HepG2 (cell line): ENCODE measurements around the gene MMP24OS.

ENCODE experiments used
- ARHGAP35 ChIP-seq: sonication (generic); formaldehyde crosslinking; IDR thresholded peaks from 2 replicates; pipeline ENCODE4 v1.9.0; 2022; ENCODE audit warnings: mild to moderate bottlenecking, inconsistent platforms, moderate library complexity, missing genetic modification reagents, borderline replicate concordance
- CHD4 ChIP-seq: fragments of 200-600 bp; sonication (generic); IDR thresholded peaks from 2 replicates; pipeline ENCODE4 v1.7.0; 2017; ENCODE audit warnings: mild to moderate bottlenecking, low read length, borderline replicate concordance
- EHMT2 ChIP-seq: fragments of 200-600 bp; sonication (generic); IDR thresholded peaks from 2 replicates; pipeline ENCODE4 v1.7.0; 2017; ENCODE audit warnings: antibody characterized with exemption, low read depth, low read length, borderline replicate concordance
- HOXA7 ChIP-seq: sonication (generic); formaldehyde crosslinking; IDR thresholded peaks from 2 replicates; pipeline ENCODE4 v1.8.1; 2022; ENCODE audit warnings: mild to moderate bottlenecking, missing genetic modification reagents, moderate library complexity
- PCBP2 ChIP-seq: fragments of 200-400 bp; formaldehyde crosslinking; optimal IDR thresholded peaks from 2 replicates; pipeline ENCODE3; 2018; ENCODE audit warnings: low read length, low read depth; ENCODE audit not compliant: poor library complexity, severe bottlenecking
- SIN3A ChIP-seq: IDR thresholded peaks from 2 replicates; pipeline ENCODE4 v1.6.1; 2011; ENCODE audit warnings: low read depth, mild to moderate bottlenecking, control low read depth, low read length, borderline replicate concordance
- ZBTB25 ChIP-seq: IDR thresholded peaks from 2 replicates; pipeline ENCODE4 v1.6.1; 2018; ENCODE audit warnings: missing genetic modification reagents
- ZBTB33 ChIP-seq: sonication (generic); formaldehyde crosslinking; IDR thresholded peaks from 2 replicates; pipeline ENCODE4 v1.4.0; 2020; ENCODE audit warnings: missing genetic modification reagents
- ZNF280B ChIP-seq: sonication (generic); formaldehyde crosslinking; IDR thresholded peaks from 2 replicates; pipeline ENCODE4 v1.5.0; 2020; ENCODE audit warnings: missing genetic modification reagents, mild to moderate bottlenecking, borderline replicate concordance
- ZNF496 ChIP-seq: sonication (generic); formaldehyde crosslinking; IDR thresholded peaks from 2 replicates; pipeline ENCODE4 v1.8.1; 2023; ENCODE audit warnings: mild to moderate bottlenecking, moderate library complexity, missing genetic modification reagents; ENCODE audit not compliant: insufficient replicate concordance
- TF ChIP-seq, protein P1 (sequence below): sonication (generic); formaldehyde crosslinking; IDR thresholded peaks from 2 replicates; pipeline ENCODE4 v1.4.0; 2020; ENCODE audit warnings: missing genetic modification reagents
- TF ChIP-seq, protein P2 (sequence below): sonication (generic); formaldehyde crosslinking; IDR thresholded peaks from 2 replicates; pipeline ENCODE4 v1.8.0; 2022; ENCODE audit warnings: mild to moderate bottlenecking, missing genetic modification reagents
- TF ChIP-seq, protein P3 (sequence below): sonication (generic); formaldehyde crosslinking; IDR thresholded peaks from 2 replicates; pipeline ENCODE4 v1.5.0; 2020; ENCODE audit warnings: mild to moderate bottlenecking, missing genetic modification reagents, moderate library complexity
- TF ChIP-seq, protein P4 (sequence below): IDR thresholded peaks from 2 replicates; pipeline ENCODE4 v1.6.1; 2016; ENCODE audit warnings: low read depth

DNA sequence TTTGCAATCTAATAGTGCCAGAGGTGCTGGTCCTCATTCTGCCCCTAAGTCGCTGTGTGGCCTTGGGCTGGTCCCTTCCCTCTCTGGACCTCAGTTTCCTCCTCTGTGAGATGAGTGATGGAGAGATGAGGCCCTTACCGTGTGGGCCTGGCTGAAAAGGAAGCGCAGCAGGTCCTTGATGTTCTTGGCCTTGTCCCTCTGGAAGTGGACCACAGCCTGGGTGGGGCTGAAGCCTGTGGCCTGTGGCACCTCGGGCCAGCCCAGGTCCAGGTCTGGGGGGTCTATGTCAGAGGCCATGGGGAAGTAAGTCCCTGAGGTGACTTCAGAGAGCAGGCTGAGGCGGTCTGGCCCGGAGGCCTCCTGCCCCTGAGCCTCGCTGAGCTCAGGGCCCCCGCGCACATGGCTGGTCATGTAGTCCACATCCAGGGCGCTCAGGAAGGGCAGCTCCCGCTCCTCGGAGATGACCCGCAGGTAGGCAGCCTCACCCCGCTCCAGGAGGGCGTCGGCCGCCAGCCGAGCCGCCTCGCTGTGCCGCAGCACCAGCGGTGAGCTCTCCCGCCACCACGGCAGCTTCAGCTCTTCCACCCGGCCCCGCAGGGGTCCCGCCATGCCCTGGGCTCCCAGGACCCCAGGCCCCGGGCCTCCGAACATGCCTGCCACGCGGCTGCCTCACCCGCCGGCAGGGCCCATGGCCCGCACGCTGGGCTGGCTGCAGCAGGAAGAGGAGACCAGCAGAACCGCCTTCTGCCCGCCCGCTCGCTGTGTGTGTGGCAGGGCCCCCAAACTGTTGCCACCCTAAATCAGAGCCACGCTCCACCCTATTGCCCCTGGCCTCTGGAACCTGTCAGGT, 14.0 kb upstream of the MMP24OS start, which contains the start of gene FAM83C:
- TF ChIP-seq HOXA7 (CRISPR knock-in tag) (no peak), PCBP2 (no peak), SIN3A (no peak), ZNF496 (CRISPR knock-in tag) (no peak), ZBTB25 (CRISPR knock-in tag) (no peak), EHMT2 (no peak), ZBTB33 (peak; percentile 67; the same call in 1 of the 2 replicates), ZNF280B (no peak), ARHGAP35 (no peak; the same call in 1 of the 2 replicates), CHD4 (no peak)
- TF ChIP-seq, protein P1, sequence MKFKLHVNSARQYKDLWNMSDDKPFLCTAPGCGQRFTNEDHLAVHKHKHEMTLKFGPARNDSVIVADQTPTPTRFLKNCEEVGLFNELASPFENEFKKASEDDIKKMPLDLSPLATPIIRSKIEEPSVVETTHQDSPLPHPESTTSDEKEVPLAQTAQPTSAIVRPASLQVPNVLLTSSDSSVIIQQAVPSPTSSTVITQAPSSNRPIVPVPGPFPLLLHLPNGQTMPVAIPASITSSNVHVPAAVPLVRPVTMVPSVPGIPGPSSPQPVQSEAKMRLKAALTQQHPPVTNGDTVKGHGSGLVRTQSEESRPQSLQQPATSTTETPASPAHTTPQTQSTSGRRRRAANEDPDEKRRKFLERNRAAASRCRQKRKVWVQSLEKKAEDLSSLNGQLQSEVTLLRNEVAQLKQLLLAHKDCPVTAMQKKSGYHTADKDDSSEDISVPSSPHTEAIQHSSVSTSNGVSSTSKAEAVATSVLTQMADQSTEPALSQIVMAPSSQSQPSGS (CRISPR knock-in tag), result no peak
- TF ChIP-seq, protein P2, sequence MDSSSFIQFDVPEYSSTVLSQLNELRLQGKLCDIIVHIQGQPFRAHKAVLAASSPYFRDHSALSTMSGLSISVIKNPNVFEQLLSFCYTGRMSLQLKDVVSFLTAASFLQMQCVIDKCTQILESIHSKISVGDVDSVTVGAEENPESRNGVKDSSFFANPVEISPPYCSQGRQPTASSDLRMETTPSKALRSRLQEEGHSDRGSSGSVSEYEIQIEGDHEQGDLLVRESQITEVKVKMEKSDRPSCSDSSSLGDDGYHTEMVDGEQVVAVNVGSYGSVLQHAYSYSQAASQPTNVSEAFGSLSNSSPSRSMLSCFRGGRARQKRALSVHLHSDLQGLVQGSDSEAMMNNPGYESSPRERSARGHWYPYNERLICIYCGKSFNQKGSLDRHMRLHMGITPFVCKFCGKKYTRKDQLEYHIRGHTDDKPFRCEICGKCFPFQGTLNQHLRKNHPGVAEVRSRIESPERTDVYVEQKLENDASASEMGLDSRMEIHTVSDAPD (CRISPR knock-in tag), result no peak
- TF ChIP-seq, protein P3, sequence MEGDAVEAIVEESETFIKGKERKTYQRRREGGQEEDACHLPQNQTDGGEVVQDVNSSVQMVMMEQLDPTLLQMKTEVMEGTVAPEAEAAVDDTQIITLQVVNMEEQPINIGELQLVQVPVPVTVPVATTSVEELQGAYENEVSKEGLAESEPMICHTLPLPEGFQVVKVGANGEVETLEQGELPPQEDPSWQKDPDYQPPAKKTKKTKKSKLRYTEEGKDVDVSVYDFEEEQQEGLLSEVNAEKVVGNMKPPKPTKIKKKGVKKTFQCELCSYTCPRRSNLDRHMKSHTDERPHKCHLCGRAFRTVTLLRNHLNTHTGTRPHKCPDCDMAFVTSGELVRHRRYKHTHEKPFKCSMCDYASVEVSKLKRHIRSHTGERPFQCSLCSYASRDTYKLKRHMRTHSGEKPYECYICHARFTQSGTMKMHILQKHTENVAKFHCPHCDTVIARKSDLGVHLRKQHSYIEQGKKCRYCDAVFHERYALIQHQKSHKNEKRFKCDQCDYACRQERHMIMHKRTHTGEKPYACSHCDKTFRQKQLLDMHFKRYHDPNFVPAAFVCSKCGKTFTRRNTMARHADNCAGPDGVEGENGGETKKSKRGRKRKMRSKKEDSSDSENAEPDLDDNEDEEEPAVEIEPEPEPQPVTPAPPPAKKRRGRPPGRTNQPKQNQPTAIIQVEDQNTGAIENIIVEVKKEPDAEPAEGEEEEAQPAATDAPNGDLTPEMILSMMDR (CRISPR knock-in tag), result no peak
- TF ChIP-seq, protein P4, sequence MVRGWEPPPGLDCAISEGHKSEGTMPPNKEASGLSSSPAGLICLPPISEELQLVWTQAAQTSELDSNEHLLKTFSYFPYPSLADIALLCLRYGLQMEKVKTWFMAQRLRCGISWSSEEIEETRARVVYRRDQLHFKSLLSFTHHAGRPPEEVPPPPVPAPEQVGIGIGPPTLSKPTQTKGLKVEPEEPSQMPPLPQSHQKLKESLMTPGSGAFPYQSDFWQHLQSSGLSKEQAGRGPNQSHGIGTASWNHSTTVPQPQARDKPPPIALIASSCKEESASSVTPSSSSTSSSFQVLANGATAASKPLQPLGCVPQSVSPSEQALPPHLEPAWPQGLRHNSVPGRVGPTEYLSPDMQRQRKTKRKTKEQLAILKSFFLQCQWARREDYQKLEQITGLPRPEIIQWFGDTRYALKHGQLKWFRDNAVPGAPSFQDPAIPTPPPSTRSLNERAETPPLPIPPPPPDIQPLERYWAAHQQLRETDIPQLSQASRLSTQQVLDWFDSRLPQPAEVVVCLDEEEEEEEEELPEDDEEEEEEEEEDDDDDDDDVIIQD (CRISPR knock-in tag), result no peak
